GM12872 (cell line): ENCODE measurements around the gene ABCA2.

Experiments
- CTCF ChIP-seq: IDR thresholded peaks from 3 replicates; pipeline ENCODE4 v1.5.1; 2011; ENCODE audit warnings: low read depth, mild to moderate bottlenecking, low read length, moderate library complexity; ENCODE audit not compliant: insufficient read depth

ABCA2 gene

GRCh38 chr9:137029058-137029936 is 1.3 kb upstream of the ABCA2 start:
- TF ChIP-seq CTCF = peak; percentile 96

- peak; percentile 81 for TF ChIP-seq CTCF
These were observed 423 bp upstream of the ABCA2 start for GRCh38 chr9:137028263-137029057.

GRCh38 chr9:137026828-137027227 is 1.2 kb downstream of the ABCA2 start:
- no peak for TF ChIP-seq CTCF

- TF ChIP-seq CTCF = no peak
These were observed 1.7 kb downstream of the ABCA2 start for GRCh38 chr9:137026384-137026783.

- TF ChIP-seq CTCF = no peak
These were observed 2.5 kb downstream of the ABCA2 start for GRCh38 chr9:137025517-137025966.

GRCh38 chr9:137023583-137023991 is 4.5 kb downstream of the ABCA2 start:
- TF ChIP-seq CTCF = no peak

- TF ChIP-seq CTCF = no peak
These were observed 4.9 kb downstream of the ABCA2 start for GRCh38 chr9:137023157-137023556.
